OCI-LY7 (cell line): Measurements from ENCODE around the gene OR2G2. TPM values are rescaled to one million over a fixed set of nuclear protein-coding genes. Genes with fewer than 3 reads are reported as not detected.

Experiments used
- Bru-seq: library from RNA; stranded (reverse); fragments of 400-500 nt; gene quantifications from one replicate; lab custom pipeline; 2021; lab: Mats Ljungman, UMichigan
- BruChase-seq, 2 experiments: library from RNA; stranded (reverse); fragments of 400-500 nt; gene quantifications; one replicate each; lab custom pipeline; 2021; lab: Mats Ljungman, UMichigan
- BruUV-seq: library from RNA; stranded (reverse); fragments of 400-500 nt; replicated peaks from 2 replicates; lab custom pipeline; 2021; lab: Mats Ljungman, UMichigan
- CTCF ChIA-PET: fragments of 300-600 bp; sonication (Branson Sonifier 250); formaldehyde crosslinking; loops from one replicate; lab custom pipeline; 2022; ENCODE audit warnings: antibody characterized with exemption; ENCODE audit not compliant: unreplicated experiment; lab: Charles Lee
- POLR2A ChIA-PET: fragments of 300-600 bp; sonication (Branson Sonifier 250); formaldehyde crosslinking; loops from one replicate; lab custom pipeline; 2022; ENCODE audit warnings: antibody characterized with exemption; lab: Charles Lee
- DNase-seq: peaks from one replicate; pipeline ENCODE4 v3.0.0-alpha.2; 2015; ENCODE audit warnings: low spot score
- H2AFZ ChIP-seq: fragments of 200-600 bp; sonication (generic), shearing (Covaris generic); 2 replicates; pipeline ENCODE4 v1.6.1; 2014; ENCODE audit warnings: mild to moderate bottlenecking, antibody characterized with exemption, low read length, moderate library complexity
- H3K27ac ChIP-seq: fragments of 200-600 bp; sonication (generic); 2 replicates; pipeline ENCODE4 v1.5.1; 2014; ENCODE audit warnings: mixed run types, low read depth, mild to moderate bottlenecking, moderate library complexity, low read length, inconsistent platforms; ENCODE audit not compliant: poor library complexity, severe bottlenecking
- H3K36me3 ChIP-seq: fragments of 200-600 bp; sonication (generic); 2 replicates; pipeline ENCODE4 v1.6.1; 2014; ENCODE audit warnings: mild to moderate bottlenecking, antibody characterized with exemption, low read length, moderate library complexity, mixed read lengths; ENCODE audit not compliant: insufficient read depth
- H3K4me1 ChIP-seq: fragments of 200-600 bp; sonication (generic); 2 replicates; pipeline ENCODE4 v1.5.1; 2014; ENCODE audit warnings: mild to moderate bottlenecking, low read length; ENCODE audit not compliant: insufficient read depth, poor library complexity, severe bottlenecking
- H3K4me2 ChIP-seq: fragments of 200-600 bp; sonication (generic); 2 replicates; pipeline ENCODE4 v1.6.1; 2014; ENCODE audit warnings: mild to moderate bottlenecking, low read length
- H3K4me3 ChIP-seq: fragments of 200-600 bp; sonication (generic); 2 replicates; pipeline ENCODE4 v1.5.1; 2014; ENCODE audit warnings: mild to moderate bottlenecking, low read depth, low read length; ENCODE audit not compliant: poor library complexity, severe bottlenecking
- H3K79me2 ChIP-seq: fragments of 200-600 bp; sonication (generic); 2 replicates; pipeline ENCODE4 v1.6.1; 2016; ENCODE audit warnings: low read depth, mild to moderate bottlenecking, low read length, moderate library complexity, mixed read lengths; ENCODE audit not compliant: insufficient read depth
- H3K9me2 ChIP-seq: fragments of 200-600 bp; sonication (generic); 2 replicates; pipeline ENCODE4 v1.6.1; 2016; ENCODE audit warnings: mild to moderate bottlenecking, low read length, mixed read lengths; ENCODE audit not compliant: insufficient read depth
- H3K9me3 ChIP-seq: fragments of 200-600 bp; sonication (generic); 2 replicates; pipeline ENCODE4 v1.6.1; 2014; ENCODE audit warnings: mild to moderate bottlenecking, mixed run types, low read length, mixed read lengths
- H4K20me1 ChIP-seq: fragments of 200-600 bp; sonication (generic); 2 replicates; pipeline ENCODE4 v1.6.1; 2014; ENCODE audit warnings: mild to moderate bottlenecking, antibody characterized with exemption, low read length, moderate library complexity, mixed read lengths; ENCODE audit not compliant: insufficient read depth
- EZH2phosphoT487 ChIP-seq: fragments of 200-600 bp; sonication (generic); IDR thresholded peaks from 2 replicates; pipeline ENCODE4 v1.6.1; 2018; ENCODE audit warnings: low read depth, borderline replicate concordance, mild to moderate bottlenecking, mixed run types, antibody characterized with exemption, low read length, moderate library complexity, mixed read lengths
- intact Hi-C: fragments of 100-400 bp; cut with micrococcal nuclease; formaldehyde crosslinking; loops from one replicate; pipeline ENCODE4 v1.10.0; 2022; ENCODE audit not compliant: unreplicated experiment
- long read RNA-seq: library from polyadenylated mRNA; stranded (forward); transcript quantifications from one replicate; pipeline ENCODE4 v2.0.0, GENCODE V29; 2022
- total RNA-seq, 2 experiments: library from RNA; depleted of rRNA in 1 of 2; stranded (reverse); fragments of >200 nt in 1 of 2; shearing (Covaris generic) in 1 of 2; gene quantifications; 2 replicates each; pipeline ENCODE4 v1.2.3, GENCODE V29; 2014 to 2022
- TF ChIP-seq, protein P1 (sequence below): fragments of 200-600 bp; sonication (generic); conservative IDR thresholded peaks from 2 replicates; pipeline ENCODE4 v1.5.1; 2014; ENCODE audit warnings: mild to moderate bottlenecking, antibody characterized with exemption, low read length, moderate library complexity, mixed read lengths

The OR2G2 gene, protein sequence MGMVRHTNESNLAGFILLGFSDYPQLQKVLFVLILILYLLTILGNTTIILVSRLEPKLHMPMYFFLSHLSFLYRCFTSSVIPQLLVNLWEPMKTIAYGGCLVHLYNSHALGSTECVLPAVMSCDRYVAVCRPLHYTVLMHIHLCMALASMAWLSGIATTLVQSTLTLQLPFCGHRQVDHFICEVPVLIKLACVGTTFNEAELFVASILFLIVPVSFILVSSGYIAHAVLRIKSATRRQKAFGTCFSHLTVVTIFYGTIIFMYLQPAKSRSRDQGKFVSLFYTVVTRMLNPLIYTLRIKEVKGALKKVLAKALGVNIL
- total RNA-seq (2014; rRNA removed; shearing (Covaris generic)), result not detected in 2 replicates
- not detected in 2 replicates for total RNA-seq (2022)
- not detected for Bru-seq, nascent RNA
- BruChase-seq, experiment 1, labeled RNA remaining after a 6-hour chase, result not detected
- BruChase-seq, experiment 2, labeled RNA remaining after a 2-hour chase, result not detected
- long read RNA-seq, result 0 reads

DNA sequence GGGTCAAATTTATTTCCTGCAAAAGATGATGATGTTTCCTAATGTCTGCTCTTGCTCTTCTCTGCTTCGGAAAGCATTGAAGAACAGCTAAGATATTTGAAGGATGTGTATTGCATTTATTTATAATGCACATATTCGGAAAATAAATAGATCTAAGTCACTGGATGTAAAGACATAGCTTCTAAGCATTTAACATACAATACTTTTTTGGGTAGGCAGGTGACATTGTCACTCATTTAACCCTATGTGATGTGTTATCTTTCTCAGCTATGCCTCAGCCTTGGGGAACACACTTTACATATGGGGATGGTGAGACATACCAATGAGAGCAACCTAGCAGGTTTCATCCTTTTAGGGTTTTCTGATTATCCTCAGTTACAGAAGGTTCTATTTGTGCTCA lies at the start of gene OR2G2:
Gene OR2G2 (plus strand): TSS at position 301 of the 400 bp plus-strand sequence. CDS start 0 bp downstream, at position 301.
- DNase-seq, result no peak
- Histone ChIP-seq H3K27ac (no peak within 1 kb of the TSS), H3K4me3 (no peak within 1 kb of the TSS), H3K9me2 (no peaks in the 10 kb centered on the region), H3K4me1 (no peaks in the 10 kb centered on the region), H3K9me3 (no peaks in the 10 kb centered on the region), H3K79me2 (no peaks in the 10 kb centered on the region), H3K4me2 (no peak within 1 kb of the TSS), H4K20me1 (no peaks in the 10 kb centered on the region), H3K36me3 (no peaks in the 10 kb centered on the region), H2AFZ (no peak within 1 kb of the TSS)
- intact Hi-C loops, result no loop called here
- POLR2A ChIA-PET, result interaction anchor here (0.6 kb wide), 1 partner anchor 564 kb away, joined by 4 read pairs; no protein-coding TSS in a partner anchor
- no peak for TF ChIP-seq EZH2phosphoT487
- TF ChIP-seq, protein P1, sequence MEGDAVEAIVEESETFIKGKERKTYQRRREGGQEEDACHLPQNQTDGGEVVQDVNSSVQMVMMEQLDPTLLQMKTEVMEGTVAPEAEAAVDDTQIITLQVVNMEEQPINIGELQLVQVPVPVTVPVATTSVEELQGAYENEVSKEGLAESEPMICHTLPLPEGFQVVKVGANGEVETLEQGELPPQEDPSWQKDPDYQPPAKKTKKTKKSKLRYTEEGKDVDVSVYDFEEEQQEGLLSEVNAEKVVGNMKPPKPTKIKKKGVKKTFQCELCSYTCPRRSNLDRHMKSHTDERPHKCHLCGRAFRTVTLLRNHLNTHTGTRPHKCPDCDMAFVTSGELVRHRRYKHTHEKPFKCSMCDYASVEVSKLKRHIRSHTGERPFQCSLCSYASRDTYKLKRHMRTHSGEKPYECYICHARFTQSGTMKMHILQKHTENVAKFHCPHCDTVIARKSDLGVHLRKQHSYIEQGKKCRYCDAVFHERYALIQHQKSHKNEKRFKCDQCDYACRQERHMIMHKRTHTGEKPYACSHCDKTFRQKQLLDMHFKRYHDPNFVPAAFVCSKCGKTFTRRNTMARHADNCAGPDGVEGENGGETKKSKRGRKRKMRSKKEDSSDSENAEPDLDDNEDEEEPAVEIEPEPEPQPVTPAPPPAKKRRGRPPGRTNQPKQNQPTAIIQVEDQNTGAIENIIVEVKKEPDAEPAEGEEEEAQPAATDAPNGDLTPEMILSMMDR, result no peak
- CTCF ChIA-PET, result no interaction called here
- BruUV-seq, result no TSS peak

DNA sequence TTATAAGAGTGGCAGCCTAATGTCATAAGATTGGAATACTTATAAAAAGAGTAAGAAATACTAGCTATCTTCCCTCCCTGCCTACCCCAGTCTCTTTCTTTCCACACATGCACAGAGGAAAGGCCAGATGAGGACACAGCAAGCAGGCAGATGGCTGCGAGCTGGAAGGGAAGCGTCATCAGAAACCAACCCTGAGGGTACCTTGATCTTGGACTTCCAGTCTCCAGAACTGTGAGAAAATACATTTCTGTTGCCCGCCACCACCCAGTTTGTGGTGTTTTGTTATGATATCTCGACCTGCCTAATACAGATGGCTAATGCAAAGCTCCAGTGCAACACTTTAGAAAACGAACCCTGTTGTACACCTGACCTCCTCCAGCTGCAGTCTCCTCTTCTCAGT lies 49.6 kb upstream of the OR2G2 start:
- CTCF ChIA-PET, result no interaction called here
- DNase-seq, result no peak
- no TSS peak for BruUV-seq

More for the DNA sequence above, 49.6 kb upstream of the OR2G2 start:
- Histone ChIP-seq H3K79me2 (no peaks in the 10 kb centered on the region), H3K36me3 (no peaks in the 10 kb centered on the region), H3K4me2 (no peak overlapping the region), H3K9me3 (no peaks in the 10 kb centered on the region), H2AFZ (no peak overlapping the region), H3K4me3 (no peak overlapping the region), H3K27ac (no peak overlapping the region), H3K4me1 (no peaks in the 10 kb centered on the region), H4K20me1 (no peaks in the 10 kb centered on the region), H3K9me2 (no peaks in the 10 kb centered on the region)
- intact Hi-C loops, result no loop called here
- no peak for TF ChIP-seq EZH2phosphoT487
- TF ChIP-seq, protein P1, result no peak
- POLR2A ChIA-PET, result interaction anchor here (0.6 kb wide), 1 partner anchor 461 kb away, joined by 3 read pairs; no protein-coding TSS in a partner anchor
